Mesendoderm (in vitro differentiated cells): ENCODE results near the gene CNOT11.
A peak's percentile ranks its signal among the peaks of the same experiment; 100 is the strongest.
"Not testable (repeated sequence)": the region's sequence is repeated elsewhere in the genome, so short reads cannot be mapped to it uniquely, and the experiment has no call there.

Experiments used
- DNase-seq: peaks from one replicate; pipeline ENCODE4 v3.0.0; 2013
- H2AK5ac ChIP-seq: 2 replicates; pipeline ENCODE4 v1.6.1; 2013; ENCODE audit warnings: low read length, inconsistent platforms
- H2BK120ac ChIP-seq: 2 replicates; pipeline ENCODE4 v1.6.1; 2013; ENCODE audit warnings: low read depth, mild to moderate bottlenecking, low read length, moderate library complexity, mixed read lengths
- H2BK15ac ChIP-seq: replicated peaks from 2 replicates; pipeline ENCODE4 v1.6.1; 2013; ENCODE audit warnings: low read depth, mild to moderate bottlenecking, moderate library complexity
- H2BK5ac ChIP-seq: 2 replicates; pipeline ENCODE4 v1.6.1; 2013; ENCODE audit warnings: low read length, inconsistent platforms
- H3K18ac ChIP-seq: 2 replicates; pipeline ENCODE4 v1.6.1; 2013; ENCODE audit warnings: mild to moderate bottlenecking, low read length, mixed read lengths
- H3K23ac ChIP-seq: one replicate; pipeline ENCODE4 v1.6.1; 2013; ENCODE audit warnings: low read length
- H3K27ac ChIP-seq: 2 replicates; pipeline ENCODE4 v1.5.1; 2013; ENCODE audit warnings: low read depth, mild to moderate bottlenecking, inconsistent platforms, low read length, moderate library complexity
- H3K27me3 ChIP-seq: 2 replicates; pipeline ENCODE4 v1.6.1; 2013; ENCODE audit warnings: low read length, control low read depth, mild to moderate bottlenecking, inconsistent platforms; ENCODE audit not compliant: insufficient read depth, poor library complexity
- H3K36me3 ChIP-seq: 2 replicates; pipeline ENCODE4 v1.6.1; 2013; ENCODE audit warnings: low read length, inconsistent platforms; ENCODE audit not compliant: control insufficient read depth, insufficient read depth
- H3K4ac ChIP-seq: one replicate; pipeline ENCODE4 v1.6.1; 2013; ENCODE audit warnings: low read depth, mild to moderate bottlenecking, low read length, moderate library complexity
- H3K4me1 ChIP-seq: 2 replicates; pipeline ENCODE4 v1.6.1; 2013; ENCODE audit warnings: low read depth, low read length, inconsistent platforms; ENCODE audit not compliant: control insufficient read depth
- H3K4me2 ChIP-seq: 2 replicates; pipeline ENCODE4 v1.6.1; 2013; ENCODE audit warnings: low read length
- H3K4me3 ChIP-seq: 2 replicates; pipeline ENCODE4 v1.5.1; 2013; ENCODE audit warnings: mild to moderate bottlenecking, low read length
- H3K56ac ChIP-seq: one replicate; pipeline ENCODE4 v1.6.1; 2013; ENCODE audit warnings: low read length
- H3K79me1 ChIP-seq: 2 replicates; pipeline ENCODE4 v1.6.1; 2013; ENCODE audit warnings: low read length, inconsistent platforms
- H3K79me2 ChIP-seq: 2 replicates; pipeline ENCODE4 v1.6.1; 2013; ENCODE audit warnings: mild to moderate bottlenecking, low read length; ENCODE audit not compliant: control insufficient read depth, insufficient read depth
- H3K9ac ChIP-seq: 2 replicates; pipeline ENCODE4 v1.6.1; 2013; ENCODE audit warnings: low read length, inconsistent platforms
- H4K5ac ChIP-seq: one replicate; pipeline ENCODE4 v1.6.1; 2013; ENCODE audit warnings: low read length
- H4K8ac ChIP-seq: one replicate; pipeline ENCODE4 v1.6.1; 2013; ENCODE audit warnings: low read depth, mild to moderate bottlenecking, control low read depth, low read length, moderate library complexity
- WGBS: extraction: QIAGEN DNeasy Blood & Tissue Kit; methylation state at CpG from one replicate; pipeline ENCODE4 v1.1.7; 2013; ENCODE audit warnings: low lambda C conversion rate, missing lambda C conversion rate; ENCODE audit not compliant: insufficient coverage; ENCODE audit errors: extremely low coverage; 5-methylcytosine and 5-hydroxymethylcytosine counted together

CNOT11 gene

GRCh38 chr2:101308432-101309210, 55.9 kb downstream of the CNOT11 start, which contains the start of gene RNF149:
RNF149 (minus strand) TSS chr2:101308701; CDS start chr2:101308588, 113 bp downstream.
- Histone ChIP-seq H2BK120ac (no peak within 1 kb of the TSS), H3K56ac (peak within 1 kb of the TSS; percentile 99), H2AK5ac (no peak within 1 kb of the TSS), H3K4me1 (peaks cover 4% of the 10 kb centered on the region), H3K9ac (peak within 1 kb of the TSS; percentile 95), H3K18ac (peak within 1 kb of the TSS; percentile 33), H3K23ac (peak within 1 kb of the TSS; percentile 86), H3K27me3 (no peaks in the 10 kb centered on the region), H2BK5ac (peak within 1 kb of the TSS; percentile 62), H3K27ac (no peak within 1 kb of the TSS), H4K8ac (no peak within 1 kb of the TSS), H3K79me1 (peaks cover 10% of the 10 kb centered on the region), H3K4me3 (peak within 1 kb of the TSS; percentile 73), H3K4me2 (peak within 1 kb of the TSS; percentile 90), H3K36me3 (no peaks in the 10 kb centered on the region), H3K4ac (peak within 1 kb of the TSS; percentile 49), H4K5ac (peak within 1 kb of the TSS; percentile 21), H3K79me2 (peaks cover 34% of the 10 kb centered on the region), H2BK15ac (no peak within 1 kb of the TSS)
- DNase-seq: peak; percentile 89
- no CpG with 5 or more reads among the region's 76 CpGs for WGBS

DNA sequence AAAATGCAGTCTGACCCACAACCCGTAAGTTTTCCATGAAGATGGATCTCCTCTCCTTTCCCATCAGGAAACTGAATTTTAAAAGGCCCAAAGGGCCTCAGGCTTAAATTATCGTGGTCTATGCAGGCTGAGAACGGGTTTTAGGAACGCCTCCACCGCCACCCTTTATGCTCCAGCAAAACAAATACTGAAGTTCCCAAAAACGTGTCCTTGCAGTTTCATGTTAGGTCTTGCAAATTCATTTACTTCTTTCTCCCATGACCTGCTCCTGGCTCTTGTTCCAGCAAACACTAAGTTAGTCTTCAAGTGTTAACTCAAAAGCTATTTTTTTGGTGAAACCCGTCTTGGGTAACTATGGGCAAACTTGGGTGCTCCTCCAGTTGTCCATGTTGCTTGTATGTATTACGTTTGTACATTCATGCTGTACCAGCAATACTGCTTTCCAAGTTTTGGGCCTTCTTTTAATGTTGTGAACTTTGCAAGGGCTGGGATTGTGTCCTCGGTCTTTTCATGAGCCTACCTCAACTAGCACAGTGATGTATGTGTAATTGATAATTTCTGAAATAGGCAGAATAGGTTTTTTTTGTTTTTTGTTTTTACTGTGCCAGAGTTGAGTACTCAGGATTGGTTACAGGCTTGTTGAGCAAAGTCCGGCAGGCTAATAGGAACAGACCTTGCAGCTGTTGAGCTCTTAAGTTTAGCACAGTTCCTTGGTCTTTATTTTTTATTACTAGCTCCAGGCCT, 57.6 kb downstream of the CNOT11 start:
- Histone ChIP-seq H4K8ac (no peak overlapping the region), H3K4ac (no peak overlapping the region), H3K79me2 (peaks cover 24% of the 10 kb centered on the region), H3K36me3 (no peaks in the 10 kb centered on the region), H3K4me3 (no peak overlapping the region), H3K56ac (no peak overlapping the region), H2BK120ac (no peak overlapping the region), H2BK15ac (no peak overlapping the region), H2AK5ac (no peak overlapping the region), H3K79me1 (peaks cover 8% of the 10 kb centered on the region), H2BK5ac (no peak overlapping the region), H3K23ac (no peak overlapping the region), H3K9ac (no peak overlapping the region), H3K27ac (no peak overlapping the region), H4K5ac (no peak overlapping the region), H3K27me3 (no peaks in the 10 kb centered on the region), H3K4me1 (peaks cover 4% of the 10 kb centered on the region), H3K18ac (no peak overlapping the region), H3K4me2 (no peak overlapping the region)
- no CpG with 5 or more reads among the region's 10 CpGs for whole genome bisulfite sequencing
- DNase-seq: no peak

DNA sequence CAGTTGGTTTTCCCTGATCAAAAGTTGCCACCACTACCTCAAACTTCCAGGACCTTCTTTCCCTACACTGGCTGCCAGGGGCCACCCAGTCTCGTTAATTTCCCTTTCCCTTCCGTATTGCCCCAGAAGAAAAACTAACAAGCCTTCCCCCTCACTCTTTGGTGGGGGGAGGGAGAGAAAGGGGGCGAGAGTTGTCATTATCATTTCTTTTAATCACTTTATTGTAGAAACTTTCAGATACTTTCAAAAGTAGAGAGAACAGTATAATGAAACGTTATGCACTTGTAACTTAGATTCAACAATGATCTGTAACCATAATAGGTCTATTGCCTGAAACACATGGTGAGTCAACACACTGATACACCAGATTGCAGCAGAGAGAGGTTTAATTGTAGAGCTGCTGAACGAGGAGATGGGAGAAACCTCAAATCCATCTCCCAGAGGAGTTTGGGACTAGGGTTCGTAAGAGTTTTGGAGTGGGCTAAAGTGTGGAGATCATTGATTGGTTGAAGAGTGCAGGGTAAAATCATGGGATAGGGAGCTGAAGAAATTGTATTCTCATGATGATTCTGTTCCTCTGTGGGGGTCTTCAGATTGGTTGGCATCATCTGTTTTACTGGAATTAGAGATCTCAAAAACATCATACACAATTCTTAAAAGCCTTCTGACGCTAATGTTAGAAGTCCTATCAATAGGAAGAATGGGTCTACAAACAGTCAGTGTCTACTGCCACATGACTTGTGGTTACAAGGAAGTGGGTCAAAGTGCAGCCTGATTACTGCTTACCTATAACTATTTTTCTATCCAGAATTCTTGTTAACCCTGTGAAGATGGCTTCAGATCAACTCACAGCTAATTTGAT, 58.4 kb downstream of the CNOT11 start:
- WGBS: no CpG with 5 or more reads among the region's 7 CpGs
- no peak overlapping the region for H3K4ac ChIP-seq
- H3K4me1 ChIP-seq: peaks cover 4% of the 10 kb centered on the region

GRCh38 chr2:101311696-101312017, 59.0 kb downstream of the CNOT11 start:
- H4K5ac ChIP-seq: no peak overlapping the region
- H3K4me2 ChIP-seq: no peak overlapping the region
- no peak overlapping the region for H2BK5ac ChIP-seq
- no peak overlapping the region for H4K8ac ChIP-seq
- WGBS: no CpG with 5 or more reads among the region's 3 CpGs
- peaks cover 13% of the 10 kb centered on the region for H3K79me2 ChIP-seq
- H3K27ac ChIP-seq: no peak overlapping the region
- H3K56ac ChIP-seq: no peak overlapping the region
- H3K9ac ChIP-seq: no peak overlapping the region
- no peak overlapping the region for H3K23ac ChIP-seq
- H3K4ac ChIP-seq: no peak overlapping the region
- no peak overlapping the region for H2AK5ac ChIP-seq
- no peak for DNase-seq
- H3K4me1 ChIP-seq: peaks cover under 1% of the 10 kb centered on the region
- H3K79me1 ChIP-seq: peaks cover 4% of the 10 kb centered on the region
- H3K27me3 ChIP-seq: no peaks in the 10 kb centered on the region
- H3K4me3 ChIP-seq: no peak overlapping the region
- H2BK120ac ChIP-seq: no peak overlapping the region
- H2BK15ac ChIP-seq: no peak overlapping the region
- H3K36me3 ChIP-seq: no peaks in the 10 kb centered on the region
- H3K18ac ChIP-seq: no peak overlapping the region

More for the DNA sequence above, 58.4 kb downstream of the CNOT11 start:
- Histone ChIP-seq H2BK120ac (no peak overlapping the region), H3K23ac (no peak overlapping the region), H4K5ac (no peak overlapping the region), H3K4me3 (no peak overlapping the region), H3K27me3 (no peaks in the 10 kb centered on the region), H2AK5ac (no peak overlapping the region), H2BK15ac (no peak overlapping the region), H3K18ac (no peak overlapping the region), H3K9ac (no peak overlapping the region), H3K27ac (no peak overlapping the region), H2BK5ac (no peak overlapping the region), H4K8ac (no peak overlapping the region), H3K79me1 (peaks cover 8% of the 10 kb centered on the region), H3K4me2 (no peak overlapping the region), H3K36me3 (no peaks in the 10 kb centered on the region), H3K56ac (no peak overlapping the region), H3K79me2 (peaks cover 18% of the 10 kb centered on the region)
- no peak for DNase-seq

DNA sequence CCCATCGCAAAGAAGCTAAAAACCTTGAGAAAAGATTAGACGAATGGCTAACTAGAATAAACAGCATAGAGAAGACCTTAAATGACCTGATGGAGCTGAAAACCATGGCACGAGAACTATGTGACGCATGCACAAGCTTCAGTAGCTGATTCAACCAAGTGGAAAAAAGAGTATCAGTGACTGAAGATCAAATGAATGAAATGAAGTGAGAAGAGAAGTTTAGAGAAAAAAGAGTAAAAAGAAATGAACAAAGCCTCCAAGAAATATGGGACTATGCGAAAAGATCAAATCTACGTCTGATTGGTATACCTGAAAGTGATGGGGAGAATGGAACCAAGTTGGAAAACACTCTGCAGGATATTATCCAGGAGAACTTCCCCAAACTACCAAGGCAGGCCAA, 63.9 kb downstream of the CNOT11 start:
- H3K27me3 ChIP-seq, H3K79me1 ChIP-seq, H2AK5ac ChIP-seq, H2BK5ac ChIP-seq, H4K8ac ChIP-seq, H3K56ac ChIP-seq, DNase-seq, H2BK120ac ChIP-seq, H3K27ac ChIP-seq, H4K5ac ChIP-seq, H3K18ac ChIP-seq, H3K36me3 ChIP-seq, H3K4me1 ChIP-seq, H3K4me3 ChIP-seq, H3K9ac ChIP-seq, H3K4ac ChIP-seq, H3K4me2 ChIP-seq, H3K79me2 ChIP-seq, H2BK15ac ChIP-seq, H3K23ac ChIP-seq: not testable (repeated sequence)
- no CpG with 5 or more reads among the region's 6 CpGs for WGBS
